Measurements from ENCODE around the gene KIF2A. TPM values are rescaled to one million over a fixed set of nuclear protein-coding genes. Genes with fewer than 3 reads are reported as not detected.
A peak's percentile ranks its signal among the peaks of the same experiment; 100 is the strongest.

The KIF2A gene
- total RNA-seq, 1 experiment from 2014 or later = 86.1 TPM

DNA sequence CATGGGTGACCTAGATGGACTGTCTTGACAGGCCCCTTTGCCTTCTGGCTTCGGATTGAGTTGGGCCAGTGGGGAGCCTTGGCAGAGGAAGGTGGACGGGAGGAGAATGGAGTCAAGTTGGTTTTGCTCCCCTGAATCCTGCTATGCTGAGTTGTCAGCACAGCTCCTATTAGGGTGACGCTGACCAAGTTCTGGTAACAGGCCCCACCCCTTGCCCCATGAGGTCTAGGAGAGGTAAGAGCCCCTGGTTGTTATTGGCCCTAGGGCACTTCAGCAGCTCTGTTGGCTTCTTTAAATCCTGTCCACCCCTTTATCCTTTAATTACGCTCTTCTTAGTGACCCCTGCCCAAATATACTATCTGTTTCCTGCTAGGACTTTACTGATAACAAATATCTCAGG is 39.4 kb upstream of the KIF2A start:
- no peaks in the 10 kb centered on the region for H3K9me3 Mint-ChIP-seq
- no peaks in the 10 kb centered on the region for H3K27me3 Mint-ChIP-seq (ENCODE audit: low read depth)
- TF ChIP-seq, protein P1, sequence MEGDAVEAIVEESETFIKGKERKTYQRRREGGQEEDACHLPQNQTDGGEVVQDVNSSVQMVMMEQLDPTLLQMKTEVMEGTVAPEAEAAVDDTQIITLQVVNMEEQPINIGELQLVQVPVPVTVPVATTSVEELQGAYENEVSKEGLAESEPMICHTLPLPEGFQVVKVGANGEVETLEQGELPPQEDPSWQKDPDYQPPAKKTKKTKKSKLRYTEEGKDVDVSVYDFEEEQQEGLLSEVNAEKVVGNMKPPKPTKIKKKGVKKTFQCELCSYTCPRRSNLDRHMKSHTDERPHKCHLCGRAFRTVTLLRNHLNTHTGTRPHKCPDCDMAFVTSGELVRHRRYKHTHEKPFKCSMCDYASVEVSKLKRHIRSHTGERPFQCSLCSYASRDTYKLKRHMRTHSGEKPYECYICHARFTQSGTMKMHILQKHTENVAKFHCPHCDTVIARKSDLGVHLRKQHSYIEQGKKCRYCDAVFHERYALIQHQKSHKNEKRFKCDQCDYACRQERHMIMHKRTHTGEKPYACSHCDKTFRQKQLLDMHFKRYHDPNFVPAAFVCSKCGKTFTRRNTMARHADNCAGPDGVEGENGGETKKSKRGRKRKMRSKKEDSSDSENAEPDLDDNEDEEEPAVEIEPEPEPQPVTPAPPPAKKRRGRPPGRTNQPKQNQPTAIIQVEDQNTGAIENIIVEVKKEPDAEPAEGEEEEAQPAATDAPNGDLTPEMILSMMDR (conservative IDR thresholded peaks at IDR 0.05) = no peak
- H3K14ac ChIP-seq (ENCODE audit: insufficient read depth, low read length) = no peak overlapping the region
- H3K23me2 ChIP-seq (ENCODE audit: insufficient read length, low read depth, low read length, poor library complexity, severe bottlenecking) = no peaks in the 10 kb centered on the region
- H3K27ac Mint-ChIP-seq = 0 out of 7 replicates have a peak overlapping the region, but pooled peaks of 1 of the 3 experiments have one; percentile 37
- H3K4me1 ChIP-seq (ENCODE audit: insufficient read depth, low read length) = no peaks in the 10 kb centered on the region
- H3K4ac ChIP-seq (ENCODE audit: low read depth, low read length) = no peak overlapping the region
- no peak overlapping the region for H3K18ac ChIP-seq (ENCODE audit: insufficient read length, low read depth, low read length)
- H2BK5ac ChIP-seq (ENCODE audit: insufficient read length, low read length) = no peak overlapping the region
- H3K9ac ChIP-seq (ENCODE audit: extremely low read depth, insufficient read length, low read length) = no peak overlapping the region
- H4K91ac ChIP-seq (ENCODE audit: insufficient read length, low read depth, low read length) = no peak overlapping the region
- no peak overlapping the region for H3K56ac ChIP-seq (ENCODE audit: insufficient read length, low read depth, low read length)
- no peak overlapping the region for H3K4me3 Mint-ChIP-seq
- peaks cover 0 to 10% of the 10 kb centered on the region in 2 experiments; a peak in 3 of 4 replicates for H3K4me1 Mint-ChIP-seq
- no peak overlapping the region for H2BK12ac ChIP-seq (ENCODE audit: insufficient read length, low read depth, low read length)
- WGBS (ENCODE audit: extremely low coverage, insufficient read length, low lambda C conversion rate) = no CpG with 5 or more reads among the region's 4 CpGs
- H4K20me1 ChIP-seq (ENCODE audit: control insufficient read depth, insufficient read depth, insufficient read length) = no peaks in the 10 kb centered on the region
- no peak for DNase-seq
- H3K79me1 ChIP-seq (ENCODE audit: insufficient read depth, low read depth, low read length, poor library complexity, severe bottlenecking) = no peaks in the 10 kb centered on the region
- H3T11ph ChIP-seq (ENCODE audit: low read length) = no peak overlapping the region
- H4K8ac ChIP-seq (replicated peaks; ENCODE audit: insufficient read length, low read depth, low read length) = no peak overlapping the region
- H2BK15ac ChIP-seq (ENCODE audit: low read depth, low read length) = no peak overlapping the region
- no peak overlapping the region for H4K5ac ChIP-seq (ENCODE audit: insufficient read length, low read depth, low read length)
- H2BK120ac ChIP-seq (ENCODE audit: low read depth, low read length, poor library complexity, severe bottlenecking) = no peak overlapping the region
- no peak overlapping the region for H3K4me2 ChIP-seq (ENCODE audit: insufficient read depth, insufficient read length, low read length)
- H3K36me3 Mint-ChIP-seq (ENCODE audit: insufficient read depth in 1 of 3, low read depth in 3 of 3) = no peaks in the 10 kb centered on the region; a peak in 1 of 7 replicates
- H3K23ac ChIP-seq (ENCODE audit: insufficient read length, low read depth, low read length) = no peak overlapping the region
- H3K79me2 ChIP-seq (ENCODE audit: insufficient read depth, low read length) = no peaks in the 10 kb centered on the region
- H2AK5ac ChIP-seq (ENCODE audit: insufficient read length, low read length) = no peak overlapping the region
- no peaks in the 10 kb centered on the region for H3K9me3 ChIP-seq (ENCODE audit: control insufficient read depth, low read depth, low read length)
- no peak overlapping the region for H2AFZ ChIP-seq (ENCODE audit: low read length)
- no peak overlapping the region for H2BK20ac ChIP-seq (ENCODE audit: low read depth, low read length, poor library complexity, severe bottlenecking)
- no peaks in the 10 kb centered on the region for H3K27me3 ChIP-seq (ENCODE audit: insufficient read depth, low read length)
- no peak overlapping the region for H3K27ac ChIP-seq (ENCODE audit: insufficient read length, low read depth, low read length)

Measured in H9 (cell line).